NCI-H1092 treated with DMSO at 0.1 percent for 48 hours (cell line): ENCODE data around the gene GIT1.

ENCODE experiments used
- DNase-seq: peaks from one replicate; lab custom pipeline; 2025; lab: John Stamatoyannopoulos, UW

GIT1 gene

GRCh38 chr17:29616300-29617048, 27.0 kb upstream of the GIT1 start:
- DNase-seq: no peak

GRCh38 chr17:29615492-29616299, 26.2 kb upstream of the GIT1 start:
- DNase-seq: peak; percentile 36

- no peak for DNase-seq
These were observed 25.6 kb upstream of the GIT1 start for GRCh38 chr17:29615048-29615385.

GRCh38 chr17:29614349-29615047, 25.1 kb upstream of the GIT1 start:
- DNase-seq: no peak

GRCh38 chr17:29613856-29614255, 24.4 kb upstream of the GIT1 start:
- DNase-seq: no peak

- no peak for DNase-seq
These were observed 23.9 kb upstream of the GIT1 start for GRCh38 chr17:29613352-29613837.

- no peak for DNase-seq
These were observed 23.2 kb upstream of the GIT1 start for GRCh38 chr17:29612404-29613280.

- DNase-seq: no peak
These were observed 22.6 kb upstream of the GIT1 start for GRCh38 chr17:29612094-29612403.

- no peak for DNase-seq
These were observed 22.1 kb upstream of the GIT1 start for GRCh38 chr17:29611351-29612093.

- DNase-seq: no peak
These were observed 20.9 kb upstream of the GIT1 start for GRCh38 chr17:29610395-29610794.

- DNase-seq: no peak
These were observed 19.5 kb upstream of the GIT1 start for GRCh38 chr17:29608986-29609385.

- no peak for DNase-seq
These were observed 18.2 kb upstream of the GIT1 start for GRCh38 chr17:29607557-29608195.

GRCh38 chr17:29603109-29603674, 13.7 kb upstream of the GIT1 start:
- no peak for DNase-seq

GRCh38 chr17:29597361-29598172, 8.1 kb upstream of the GIT1 start:
- DNase-seq: no peak

GRCh38 chr17:29596811-29597210, 7.4 kb upstream of the GIT1 start:
- no peak for DNase-seq

GRCh38 chr17:29595943-29596774, 6.7 kb upstream of the GIT1 start:
- no peak for DNase-seq

GRCh38 chr17:29595107-29595942, 5.9 kb upstream of the GIT1 start:
- no peak for DNase-seq
